Stimulated activated CD4-positive, alpha-beta T cell treated with anti-CD3 and anti-CD28 coated beads, Interleukin-12 subunit alpha, Interleukin-12 subunit beta, amount 100 ng/mL, for 4 hours (primary cell): ENCODE results near the gene NEMP1.
"Not testable (repeated sequence)": the region's sequence is repeated elsewhere in the genome, so short reads cannot be mapped to it uniquely, and the experiment has no call there.

Experiments
- DNase-seq: peaks from one replicate; pipeline ENCODE4 v3.0.0-alpha.2; 2020

Gene NEMP1

DNA sequence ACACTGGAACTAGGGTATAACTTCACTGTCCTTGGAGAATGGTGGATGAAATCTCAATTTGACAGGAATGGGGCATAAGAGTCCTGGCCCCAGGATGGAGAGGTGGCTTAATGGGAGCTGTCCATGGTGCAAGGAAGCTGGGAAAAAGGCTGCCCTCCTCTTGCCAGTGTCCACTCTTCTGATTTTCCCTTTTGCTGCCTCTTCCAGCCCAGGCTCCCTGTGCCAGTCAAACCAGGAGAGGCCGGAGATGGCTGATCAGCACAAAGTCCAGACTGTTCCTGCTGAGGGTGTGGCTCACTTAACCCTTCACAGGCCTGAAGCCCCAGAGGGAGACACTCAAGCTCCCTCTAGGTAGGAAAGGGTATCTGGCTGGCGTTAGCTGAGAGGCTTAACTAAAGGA is 28.7 kb downstream of the NEMP1 start, which contains the start of gene MYO1A:
TSS of gene MYO1A (minus strand) at position 240 of the 400 bp plus-strand sequence. CDS start 1,806 bp downstream, outside the sequence.
- DNase-seq: no peak

DNA sequence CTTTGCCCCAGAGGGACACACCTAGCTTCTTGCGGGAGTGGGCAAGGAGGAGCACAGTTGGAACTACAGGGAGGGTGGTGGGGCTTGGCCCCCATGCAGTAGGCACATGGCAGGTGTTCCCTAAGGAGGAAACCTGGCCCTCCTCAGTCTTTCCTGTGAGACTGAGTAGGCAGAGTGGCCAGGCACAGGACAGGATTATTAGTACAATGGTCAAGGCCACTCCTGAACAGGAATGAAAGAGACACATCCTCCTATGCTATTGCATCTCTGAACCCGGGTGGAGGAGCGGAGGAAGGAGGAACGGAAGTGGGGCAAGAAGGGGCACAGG is 29.5 kb downstream of the NEMP1 start:
- DNase-seq: no peak

DNA sequence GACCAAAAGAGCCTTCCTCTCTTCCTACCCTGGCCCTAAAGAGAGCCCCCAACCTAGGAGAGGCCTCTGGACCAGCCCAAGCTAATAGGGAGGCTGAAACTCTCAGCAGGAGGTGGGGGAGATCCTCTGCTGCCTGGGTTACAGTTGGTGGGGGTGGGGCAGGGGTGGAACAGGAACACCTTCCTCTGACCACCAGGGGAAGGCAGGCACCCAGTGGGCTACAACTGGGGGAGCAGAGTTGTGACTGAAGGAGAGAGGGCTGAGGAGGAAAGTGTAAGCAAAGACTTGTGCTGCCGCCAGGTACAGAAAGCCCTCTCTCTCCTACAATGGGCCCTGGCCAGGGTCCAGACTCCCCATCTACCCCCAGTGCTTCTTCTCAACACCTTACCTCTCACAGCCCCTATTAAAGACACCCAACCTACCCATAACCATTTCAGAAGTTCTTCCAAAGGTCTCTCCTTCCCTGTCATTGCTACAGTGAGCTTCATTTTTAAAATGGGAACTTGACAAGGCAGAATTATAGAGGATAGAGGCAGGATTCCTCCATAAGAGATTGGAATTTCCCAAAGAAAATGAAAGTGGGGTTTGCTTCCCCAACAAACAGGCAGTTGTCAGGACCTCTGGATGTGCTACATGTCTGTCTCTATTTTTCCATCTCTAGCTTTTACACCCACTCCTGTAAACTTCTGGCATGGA is 30.0 kb downstream of the NEMP1 start:
- no peak for DNase-seq

DNA sequence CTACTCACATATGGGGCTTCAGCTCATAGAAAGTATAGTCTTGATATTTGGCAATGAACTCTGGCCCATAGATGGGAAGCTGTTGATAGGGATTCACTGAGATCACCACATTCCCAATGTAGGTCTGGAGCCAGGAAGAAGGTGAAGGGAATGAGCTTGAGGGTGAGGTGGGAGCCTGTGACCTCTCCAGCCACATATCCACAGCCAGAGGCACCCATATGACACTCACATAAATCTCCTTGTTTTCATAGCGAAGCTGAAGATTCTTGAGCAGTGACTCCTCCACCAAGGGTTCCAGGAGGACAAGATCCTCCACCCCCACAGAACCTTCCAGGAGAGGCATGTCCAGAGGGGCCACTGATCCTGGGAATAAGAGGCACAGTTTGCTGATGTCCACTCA is 30.6 kb downstream of the NEMP1 start:
- DNase-seq: no peak

DNA sequence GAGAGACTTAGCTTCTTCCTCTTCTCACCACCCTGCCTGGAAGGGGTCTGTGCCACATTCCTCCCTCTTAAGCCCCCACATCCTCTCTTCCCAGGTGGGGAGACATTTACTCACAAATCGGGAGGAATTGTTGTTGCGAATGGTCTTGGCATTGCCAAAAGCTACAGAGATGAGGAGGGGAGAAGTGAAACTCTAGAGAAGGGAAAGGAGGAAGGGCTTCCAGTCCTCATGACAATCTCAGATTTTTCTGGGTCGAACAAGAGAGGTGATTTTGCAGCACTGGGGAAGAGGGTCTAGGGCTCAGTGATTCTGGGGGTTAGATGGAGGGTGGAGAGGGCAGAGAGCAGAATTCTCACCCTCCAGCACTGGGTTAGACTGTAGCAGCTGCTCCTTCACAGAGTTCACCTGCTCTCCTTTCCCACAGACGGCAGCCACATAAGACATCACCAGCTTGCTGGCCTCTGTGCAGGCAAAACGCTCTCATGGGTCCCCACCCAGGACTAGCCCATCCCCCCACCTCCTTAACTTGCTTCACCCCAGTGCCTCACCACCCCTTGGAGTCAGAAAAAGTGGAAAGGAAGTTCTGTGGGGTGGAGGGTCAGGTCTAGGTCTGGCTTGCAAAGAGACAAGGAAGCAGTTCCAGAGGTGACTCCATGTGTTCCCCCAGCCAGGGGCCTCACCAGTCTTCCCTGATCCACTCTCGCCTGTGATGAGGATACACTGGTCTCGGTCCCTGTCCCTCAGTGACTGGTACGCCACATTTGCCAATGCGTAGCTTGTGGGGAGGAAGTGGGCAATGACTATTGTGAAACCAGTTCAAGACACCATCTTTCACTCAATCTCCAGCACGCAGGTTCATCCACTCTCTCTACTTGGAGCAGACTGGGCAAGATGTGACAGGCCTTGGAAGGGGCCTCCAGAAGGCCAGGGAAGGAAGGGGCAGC is 31.4 kb downstream of the NEMP1 start:
- no peak for DNase-seq

DNA sequence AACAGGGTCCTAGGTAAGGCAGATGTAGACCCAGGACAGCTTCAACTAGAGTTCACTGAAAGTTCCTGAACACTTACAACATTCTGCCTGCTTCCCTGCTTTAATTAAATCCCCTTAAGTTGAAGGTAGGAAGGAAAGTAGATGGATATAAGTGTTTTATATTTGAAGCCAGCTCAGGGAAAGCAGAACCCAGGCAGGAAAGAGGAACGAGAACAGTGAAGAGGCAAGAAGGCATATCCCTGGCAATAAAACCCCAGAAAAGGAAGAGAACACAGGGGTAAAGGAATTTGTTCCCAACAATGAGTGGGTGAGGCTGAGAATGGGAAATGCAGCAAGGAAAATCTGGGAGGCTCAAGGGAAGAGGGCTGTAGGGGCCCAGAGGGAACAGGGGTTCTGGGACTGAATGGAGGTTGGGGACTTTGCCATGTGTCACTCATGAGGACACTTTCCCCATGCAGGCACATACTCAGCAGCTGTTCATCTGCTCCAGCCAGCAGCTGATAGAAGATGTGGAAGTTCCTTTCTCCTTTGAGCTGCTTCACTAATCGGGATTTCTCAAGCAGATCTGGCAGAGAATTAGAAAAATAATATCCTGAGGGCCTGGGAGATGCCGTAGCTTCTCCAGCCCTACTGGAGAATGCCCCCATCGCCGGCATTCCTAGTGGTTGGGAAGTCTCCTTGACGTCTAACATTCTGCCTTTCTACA is 32.4 kb downstream of the NEMP1 start:
- no peak for DNase-seq

DNA sequence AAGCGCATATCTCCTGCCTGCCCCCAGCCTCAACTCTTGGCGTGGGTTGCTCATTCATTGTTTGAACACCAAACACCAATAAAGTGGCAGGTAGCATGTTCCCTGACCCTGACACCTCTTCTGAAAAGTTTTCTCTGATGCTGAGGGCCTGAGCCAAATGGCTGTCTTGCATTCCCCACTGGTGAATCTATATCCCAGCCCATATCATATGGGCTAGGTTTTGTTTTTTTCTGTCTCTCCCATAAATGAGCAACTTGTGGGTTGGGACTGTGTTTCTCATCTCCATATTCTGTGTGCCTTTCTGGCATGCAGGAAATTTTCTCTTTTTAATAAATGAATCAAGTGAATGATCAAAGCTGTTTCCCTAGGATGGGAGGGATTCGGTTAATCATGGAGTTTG is 33.7 kb downstream of the NEMP1 start:
- DNase-seq: no peak

DNA sequence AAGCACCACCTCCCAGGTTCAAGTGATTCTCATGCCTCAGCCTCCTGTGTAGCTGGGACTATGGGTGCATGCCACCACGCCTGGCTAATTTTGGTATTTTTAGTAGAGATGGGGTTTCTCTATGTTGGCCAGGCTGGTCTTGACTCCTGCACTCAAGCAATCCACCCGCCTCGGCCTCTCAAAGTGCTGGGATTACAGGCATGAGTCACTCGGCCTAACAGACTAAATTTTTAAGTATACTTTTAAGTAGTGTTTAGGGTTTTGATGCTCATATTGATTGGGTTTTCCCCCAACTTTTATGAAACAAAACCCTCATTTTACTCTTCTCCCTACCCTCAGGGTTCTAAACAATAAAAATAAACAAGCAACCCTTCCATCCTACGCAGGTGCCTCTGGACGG is 34.1 kb downstream of the NEMP1 start:
- no peak for DNase-seq

DNA sequence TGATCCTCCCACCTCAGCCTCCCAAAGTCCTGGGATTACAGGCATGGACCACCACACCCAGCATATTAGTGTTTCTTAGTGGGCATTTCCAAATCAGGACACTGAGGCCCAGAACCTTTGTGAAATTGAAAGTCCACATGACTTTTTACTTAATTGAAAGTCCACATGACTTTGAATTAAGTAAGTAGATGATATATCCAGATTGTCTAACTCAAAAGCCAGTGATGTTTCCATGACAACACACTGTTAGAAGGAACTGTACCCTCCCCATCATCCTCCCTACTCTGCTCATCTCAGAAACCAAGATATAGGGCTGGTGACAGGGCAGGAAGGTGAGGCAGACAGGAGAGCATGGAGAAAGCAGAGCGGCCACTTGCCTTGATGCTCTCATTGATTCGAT is 35.9 kb downstream of the NEMP1 start:
- DNase-seq: no peak

DNA sequence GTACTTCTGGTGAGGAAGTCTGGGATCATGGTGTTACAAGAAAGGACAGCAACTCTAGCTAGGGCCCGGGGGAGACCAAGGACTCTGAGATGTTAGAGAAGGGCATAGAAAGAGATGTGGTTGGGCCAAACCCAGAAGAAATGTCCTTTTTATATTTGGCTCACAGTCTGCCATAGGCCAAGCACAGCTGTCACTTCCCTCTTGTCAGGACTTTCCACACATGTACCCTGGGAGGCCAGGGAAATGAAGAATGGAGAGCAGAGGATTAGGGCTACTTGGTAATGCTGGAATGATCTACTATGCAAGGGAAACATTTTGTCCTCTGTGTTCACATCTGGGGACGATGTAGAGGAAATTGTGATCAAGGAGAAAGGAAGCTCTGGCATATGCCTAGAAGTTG is 37.8 kb downstream of the NEMP1 start:
- DNase-seq: no peak

DNA sequence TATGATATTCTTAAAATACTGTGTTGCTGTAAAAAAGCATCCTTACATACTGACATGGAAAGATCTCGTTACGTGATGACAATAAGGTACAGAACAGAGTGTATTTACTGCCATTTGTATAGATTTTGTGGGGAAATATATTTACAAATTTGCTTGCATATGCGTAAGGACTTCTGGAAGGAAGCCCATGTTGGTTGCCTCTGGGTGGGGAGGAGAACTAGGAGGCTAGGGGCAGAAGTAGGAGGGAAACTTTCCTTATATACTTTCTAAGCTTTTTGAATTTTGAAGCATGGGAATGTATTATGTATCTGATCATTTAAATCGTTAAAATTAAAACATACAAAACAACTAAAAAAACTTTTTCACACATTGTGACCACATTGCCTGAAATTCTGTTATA is 38.4 kb downstream of the NEMP1 start:
- no peak for DNase-seq

DNA sequence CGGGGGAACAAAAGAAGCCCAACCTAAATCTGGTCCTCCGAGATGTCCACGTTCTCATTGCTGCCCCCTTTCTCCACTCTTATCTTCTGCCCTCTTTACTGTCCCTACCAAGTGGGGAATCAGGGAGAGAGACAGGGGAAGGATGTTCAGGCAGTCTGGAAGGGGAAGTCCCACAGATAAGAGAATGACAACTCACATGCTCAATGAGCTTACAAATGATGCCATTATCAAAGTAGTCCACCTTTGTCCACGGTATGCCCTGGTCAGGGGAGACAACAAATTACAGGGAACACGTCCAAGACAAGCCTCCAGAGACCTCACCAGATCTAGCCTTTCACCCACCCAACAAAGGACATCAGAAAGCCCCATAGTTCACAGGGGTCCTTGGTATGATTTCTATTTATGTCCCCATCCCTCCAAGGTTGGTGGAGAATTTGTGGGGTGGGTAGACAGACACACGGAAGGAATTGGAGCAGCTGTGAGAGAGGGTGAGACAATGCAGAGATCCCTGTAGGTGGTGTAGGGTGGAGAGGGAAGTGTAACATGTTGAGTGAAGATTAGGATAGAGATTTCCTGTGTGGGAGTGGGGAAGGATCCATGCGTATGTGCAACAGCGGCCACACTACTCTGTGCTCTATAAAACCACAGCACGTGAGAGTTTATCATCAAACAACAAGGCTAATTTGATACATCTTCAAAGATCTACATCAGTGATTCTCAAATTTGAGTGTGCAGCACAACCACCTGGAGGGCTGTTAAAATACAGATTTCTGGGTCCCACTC is 39.4 kb downstream of the NEMP1 start:
- no peak for DNase-seq

DNA sequence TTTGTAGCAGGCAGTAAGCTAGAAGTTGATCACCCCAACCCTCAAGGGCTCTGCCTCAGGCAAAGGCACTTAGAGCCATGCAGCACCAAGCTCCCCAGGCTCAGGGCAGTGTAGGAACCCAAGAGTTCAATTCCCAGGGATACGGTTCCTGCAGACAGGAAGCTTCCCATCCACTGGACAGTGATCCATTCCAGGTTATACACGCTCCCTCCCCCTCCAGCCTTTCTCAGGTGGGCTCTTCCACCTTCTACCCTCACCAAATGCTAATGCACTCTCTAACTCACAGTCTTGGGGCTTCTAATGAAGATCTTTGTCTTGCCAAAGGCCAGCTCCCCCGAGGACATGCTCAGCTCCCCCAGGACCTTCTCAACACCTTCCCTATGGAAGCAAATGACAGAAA is 41.3 kb downstream of the NEMP1 start:
- DNase-seq: no peak

DNA sequence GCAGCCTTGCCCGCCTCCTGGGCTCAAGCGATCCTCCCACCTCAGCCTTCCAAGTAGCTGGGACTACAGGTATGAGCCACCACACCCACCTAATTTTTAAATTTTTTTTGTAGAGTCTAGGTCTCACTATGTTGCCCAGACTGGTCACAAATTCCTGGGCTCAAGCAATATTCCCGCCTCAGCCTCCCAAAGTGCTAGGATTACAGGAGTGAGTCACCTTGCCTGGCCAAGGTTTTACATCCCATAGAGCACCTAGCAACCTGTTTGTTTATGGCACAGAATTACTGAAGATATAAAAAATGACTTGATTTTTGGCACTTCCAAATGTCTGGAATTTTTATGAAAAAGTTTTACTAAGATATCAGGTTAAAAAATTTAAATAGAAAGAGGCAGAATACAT is 45.2 kb downstream of the NEMP1 start:
- no peak for DNase-seq

DNA sequence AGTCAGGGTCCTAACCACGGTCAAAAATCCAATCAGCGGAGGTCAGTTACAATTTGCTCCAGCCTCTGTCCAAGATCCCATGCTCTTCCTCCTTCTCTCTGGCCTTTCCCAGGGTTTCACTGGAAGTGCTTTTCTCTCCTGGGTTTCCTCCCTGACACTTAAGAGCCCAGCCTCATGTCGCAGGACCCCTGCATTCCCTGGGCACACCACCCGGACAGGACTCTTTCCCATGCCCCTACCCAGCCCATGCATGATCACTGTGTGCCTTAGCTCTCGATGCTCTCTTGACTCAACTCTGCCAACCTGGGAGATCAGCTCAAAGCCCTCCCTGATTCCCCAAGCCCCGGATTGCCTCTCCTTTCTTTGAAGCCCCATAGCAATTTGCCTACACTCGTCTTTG is 46.8 kb downstream of the NEMP1 start:
- DNase-seq: no peak

DNA sequence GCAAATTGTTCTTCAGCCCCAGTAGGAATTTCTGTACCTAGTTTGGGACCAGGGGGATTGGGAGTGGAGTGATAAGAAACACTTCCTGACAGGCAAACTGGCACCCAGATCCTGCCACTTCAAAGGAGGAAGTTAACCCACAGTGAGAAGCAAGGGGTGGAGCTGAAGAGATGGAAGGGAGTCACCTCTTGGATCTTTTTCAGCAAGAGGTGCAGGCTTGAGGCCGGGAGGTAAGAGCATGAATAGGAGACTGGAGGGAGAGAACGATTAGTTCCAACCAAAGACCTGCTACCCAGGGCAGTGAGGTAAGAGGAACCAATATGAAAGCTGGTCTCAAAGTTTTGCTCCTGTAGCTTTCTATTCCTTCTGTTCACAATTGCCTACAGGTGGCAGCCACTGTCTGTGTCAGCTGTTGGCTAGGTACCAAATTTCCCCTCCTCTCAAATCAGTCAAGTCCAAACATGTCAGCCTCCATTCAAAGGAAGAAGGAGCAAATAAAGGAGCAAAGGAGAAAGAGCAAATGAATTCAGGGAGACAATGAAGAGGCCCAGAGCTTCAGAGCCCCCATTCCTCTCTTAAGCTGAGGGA is 47.4 kb downstream of the NEMP1 start:
- DNase-seq: no peak

DNA sequence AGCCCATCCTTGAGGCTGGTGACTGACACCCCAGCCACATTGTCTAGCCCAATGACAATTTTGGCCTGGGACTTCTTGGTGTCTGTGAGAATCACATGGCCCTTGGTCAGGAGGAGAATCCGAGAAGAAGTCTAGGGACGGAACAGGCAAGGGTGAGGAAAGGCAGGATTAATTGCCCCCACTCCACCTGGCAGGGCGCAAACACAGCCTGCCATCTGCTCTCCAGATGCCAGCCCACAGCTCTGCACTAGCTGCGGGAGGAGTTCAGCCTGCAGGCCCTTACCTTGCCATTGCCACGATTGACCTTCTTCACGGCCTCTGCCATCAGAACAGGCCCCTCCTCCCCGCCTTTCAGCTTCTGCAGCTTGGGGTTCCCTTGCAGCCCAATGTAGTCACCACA is 49.1 kb downstream of the NEMP1 start:
- no peak for DNase-seq

DNA sequence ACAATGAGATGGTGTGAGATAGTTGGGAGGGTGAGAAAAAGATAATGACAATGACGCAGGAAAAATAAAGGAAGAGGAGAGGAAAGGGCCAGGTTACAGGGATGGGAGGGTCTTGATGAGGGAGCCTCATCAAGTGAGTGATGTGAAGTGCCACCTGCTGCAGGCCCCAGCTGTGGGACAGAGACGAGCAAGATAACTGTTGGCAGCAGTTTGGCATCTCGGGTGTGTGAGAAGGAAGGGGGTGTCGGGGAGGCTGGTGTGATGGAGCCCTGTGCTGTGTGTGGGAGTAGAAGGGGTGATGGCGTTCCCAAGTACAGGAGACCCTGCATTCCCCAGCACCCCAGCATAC is 50.8 kb downstream of the NEMP1 start:
- DNase-seq: no peak

DNA sequence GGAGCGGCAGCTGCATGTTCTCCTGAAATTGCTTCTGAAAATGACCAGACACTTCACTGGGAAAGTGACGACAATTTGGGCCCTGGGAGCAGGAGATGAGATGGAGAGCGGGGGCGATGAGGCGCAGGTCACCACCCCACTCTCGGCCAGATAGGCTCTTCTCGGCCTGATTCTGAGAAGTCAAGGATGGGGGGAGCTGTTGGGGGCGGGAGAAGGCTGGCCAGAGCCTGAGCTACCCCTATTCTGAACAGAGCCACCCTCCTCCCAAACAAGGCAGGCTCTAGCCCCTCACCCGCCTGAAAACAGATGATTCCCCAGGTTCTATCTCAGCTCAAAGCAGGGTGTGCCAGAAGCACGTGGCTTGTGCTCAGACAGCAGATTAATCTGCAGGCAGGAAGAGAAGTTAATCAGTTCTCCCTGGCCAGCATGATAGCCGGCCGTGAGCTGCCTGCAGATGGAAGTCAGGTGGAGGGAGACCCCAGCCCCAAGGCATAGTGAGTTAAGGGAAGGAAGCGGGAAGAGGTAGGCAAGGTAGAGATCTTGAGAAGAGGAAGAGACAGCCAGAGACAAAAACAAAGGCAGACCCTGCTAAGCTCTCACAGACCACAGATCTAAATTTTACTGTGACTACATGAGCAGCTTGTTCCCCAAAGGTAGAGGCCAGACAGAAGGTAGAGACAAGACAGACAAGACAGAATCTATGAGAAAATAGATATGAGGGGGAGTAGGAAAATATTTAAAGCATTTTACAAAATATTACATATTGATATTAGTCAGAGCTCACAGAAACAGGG is 51.4 kb downstream of the NEMP1 start:
- no peak for DNase-seq

DNA sequence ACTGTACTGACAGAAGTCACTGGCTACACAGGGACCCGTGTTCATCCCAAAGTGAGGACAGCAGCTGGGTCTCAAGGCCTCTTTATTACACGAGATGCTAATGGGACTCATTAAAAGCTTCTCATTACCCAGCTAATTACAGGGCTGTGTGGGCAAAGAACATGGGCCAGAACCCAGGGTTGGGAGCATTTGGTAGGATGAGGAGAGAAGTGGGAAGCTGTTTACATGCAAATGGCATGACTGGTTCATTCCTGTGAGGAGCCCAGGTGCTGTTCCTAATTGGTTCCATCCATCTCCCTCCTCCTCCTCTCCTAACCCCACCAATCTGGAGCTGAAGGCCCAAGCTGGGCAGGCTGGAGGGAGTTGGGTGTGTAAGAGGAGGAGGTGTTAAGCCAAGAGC is 53.4 kb downstream of the NEMP1 start:
- DNase-seq: no peak

DNA sequence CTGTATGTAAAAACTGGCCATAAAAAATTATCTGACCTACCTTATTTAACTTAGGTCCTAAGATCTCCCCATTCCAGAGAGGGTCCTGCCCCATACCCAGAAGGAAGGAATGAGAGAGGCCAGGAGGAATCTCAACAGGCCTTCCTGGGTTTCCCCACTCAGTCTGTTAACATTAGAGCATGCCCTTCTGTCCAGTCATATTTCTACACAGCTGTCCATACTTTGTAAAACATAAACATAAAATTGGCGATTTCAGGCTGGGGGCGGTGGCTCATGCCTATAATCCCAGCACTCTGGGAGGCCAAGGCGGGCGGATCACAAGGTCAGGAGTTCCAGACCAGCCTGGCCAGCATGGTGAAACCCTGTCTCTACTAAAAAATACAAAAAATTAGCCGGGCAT is 56.3 kb downstream of the NEMP1 start:
- DNase-seq: not testable (repeated sequence)
